ENCODE results near the gene MAPK11. TPM values are rescaled to one million over a fixed set of nuclear protein-coding genes. Genes with fewer than 3 reads are reported as not detected.

The MAPK11 gene
- 10 to 100 TPM; 16.6 to 27.1 TPM for total RNA-seq

DNA sequence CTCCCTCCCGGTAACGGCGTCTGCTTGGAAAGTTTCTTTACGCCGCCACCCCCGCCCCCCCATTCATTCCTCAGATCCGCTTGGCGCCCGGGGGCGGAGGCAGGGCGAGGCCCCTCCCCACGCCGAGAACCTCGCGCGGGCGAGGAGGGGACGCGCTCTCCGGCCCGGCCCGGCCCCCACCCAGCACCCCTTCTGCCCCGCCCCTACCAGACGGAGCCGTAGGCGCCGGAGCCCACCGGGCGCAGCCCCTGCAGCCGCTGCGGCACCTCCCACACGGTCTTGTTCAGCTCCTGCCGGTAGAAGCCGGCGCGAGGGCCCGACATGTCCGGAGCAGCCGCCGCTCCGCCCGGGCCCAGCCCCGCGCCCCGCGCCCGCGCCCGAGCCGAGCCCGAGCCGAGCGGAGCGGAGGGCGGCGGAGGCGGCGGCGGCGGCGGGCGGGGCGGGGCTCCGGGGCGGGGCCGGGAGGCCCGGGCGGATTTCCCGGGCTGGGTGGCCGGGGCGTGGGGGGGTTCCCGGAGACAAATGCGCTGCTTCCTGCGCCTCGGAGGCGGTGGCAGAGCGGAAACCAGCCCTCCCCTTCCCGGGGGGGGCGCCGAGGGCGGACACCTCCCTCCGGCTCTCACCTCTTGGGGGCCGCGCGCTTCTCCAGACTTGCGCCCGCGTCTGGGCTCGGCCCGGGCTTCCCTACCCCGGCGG is at the start of gene MAPK11:
TSS of gene MAPK11 (minus strand) at position 411 of the 696 bp plus-strand sequence. CDS start at position 323, 88 bp downstream.
- Mint-ChIP-seq H3K4me3 (peak within 1 kb of the TSS; percentile 83 to 84), H3K9me3 (no peaks in the 10 kb centered on the region), H3K36me3 (ENCODE audit: insufficient read depth in 2 of 2) (no peaks in the 10 kb centered on the region), H3K4me1 (ENCODE audit: low read depth) (peaks cover 15% of the 10 kb centered on the region), H3K27ac (no peak within 1 kb of the TSS), H3K27me3 (ENCODE audit: low read depth) (no peaks in the 10 kb centered on the region)
- ATAC-seq (replicated peaks in 1 of 2) (peak; percentile 65 to 70), DNase-seq (peak; percentile 76 to 82)

DNA sequence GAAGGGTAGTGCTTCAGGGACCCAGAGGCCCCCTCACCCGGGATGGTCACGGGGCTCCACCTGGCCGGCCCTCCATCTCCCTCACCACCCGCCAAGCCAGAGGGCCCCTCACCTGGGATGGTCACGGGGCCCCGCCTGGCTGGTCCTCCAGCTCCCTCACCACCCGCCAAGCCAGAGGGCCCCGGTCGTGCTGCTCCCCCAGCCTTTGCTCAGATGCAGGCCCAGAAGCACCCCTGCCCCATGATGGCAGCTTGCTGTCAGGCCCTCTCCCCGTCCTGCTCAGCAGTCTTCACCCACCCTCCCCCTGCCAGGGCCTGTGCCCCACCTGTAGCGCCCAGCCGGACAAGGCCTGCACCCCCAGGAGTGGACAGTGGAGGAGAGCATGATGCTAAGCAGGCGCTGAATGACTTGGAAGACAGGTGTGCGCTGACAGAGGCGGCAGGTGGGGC is 49.3 kb upstream of the MAPK11 start:
- no peaks in the 10 kb centered on the region for H3K9me3 Mint-ChIP-seq
- ATAC-seq (replicated peaks in 1 of 2) = no peak
- H3K4me3 Mint-ChIP-seq = no peak overlapping the region
- no peak for DNase-seq
- no peaks in the 10 kb centered on the region for H3K27me3 Mint-ChIP-seq (ENCODE audit: low read depth)
- H3K27ac Mint-ChIP-seq = no peak overlapping the region
- H3K4me1 Mint-ChIP-seq (ENCODE audit: low read depth) = peaks cover 7% of the 10 kb centered on the region
- no peaks in the 10 kb centered on the region for H3K36me3 Mint-ChIP-seq (ENCODE audit: insufficient read depth in 2 of 2)

- Mint-ChIP-seq H3K4me1 (ENCODE audit: low read depth) (peaks cover 14% of the 10 kb centered on the region), H3K36me3 (ENCODE audit: insufficient read depth in 2 of 2) (no peaks in the 10 kb centered on the region), H3K27me3 (ENCODE audit: low read depth) (no peaks in the 10 kb centered on the region), H3K9me3 (no peaks in the 10 kb centered on the region), H3K27ac (no peak overlapping the region), H3K4me3 (no peak overlapping the region)
- ATAC-seq (replicated peaks in 1 of 2) (no peak), DNase-seq (no peak)
Measured at GRCh38 chr22:50318698-50319411, 48.7 kb upstream of the MAPK11 start.

DNA sequence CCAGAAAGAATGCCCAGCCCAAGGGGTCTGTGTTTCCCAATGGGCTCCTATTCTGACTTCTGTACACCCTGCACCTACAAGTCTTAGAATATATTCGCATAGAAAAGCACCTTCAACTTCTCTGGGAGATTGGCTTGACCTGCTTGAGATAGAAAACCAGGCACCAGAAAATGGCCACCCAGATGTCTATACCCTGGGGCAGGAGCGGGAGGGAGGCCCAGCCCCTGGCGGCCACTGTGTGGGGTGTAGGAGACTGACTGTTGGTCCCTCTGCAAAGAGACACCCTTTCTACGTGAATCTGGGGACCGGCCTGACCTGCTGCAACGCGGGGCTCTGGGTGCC is 48.1 kb upstream of the MAPK11 start:
- DNase-seq (no peak), ATAC-seq (replicated peaks in 1 of 2) (no peak)
- Mint-ChIP-seq H3K27ac (no peak overlapping the region), H3K4me1 (ENCODE audit: low read depth) (peaks cover 17% of the 10 kb centered on the region), H3K9me3 (no peaks in the 10 kb centered on the region), H3K36me3 (ENCODE audit: insufficient read depth in 2 of 2) (no peaks in the 10 kb centered on the region), H3K27me3 (ENCODE audit: low read depth) (no peaks in the 10 kb centered on the region), H3K4me3 (no peak overlapping the region)

DNA sequence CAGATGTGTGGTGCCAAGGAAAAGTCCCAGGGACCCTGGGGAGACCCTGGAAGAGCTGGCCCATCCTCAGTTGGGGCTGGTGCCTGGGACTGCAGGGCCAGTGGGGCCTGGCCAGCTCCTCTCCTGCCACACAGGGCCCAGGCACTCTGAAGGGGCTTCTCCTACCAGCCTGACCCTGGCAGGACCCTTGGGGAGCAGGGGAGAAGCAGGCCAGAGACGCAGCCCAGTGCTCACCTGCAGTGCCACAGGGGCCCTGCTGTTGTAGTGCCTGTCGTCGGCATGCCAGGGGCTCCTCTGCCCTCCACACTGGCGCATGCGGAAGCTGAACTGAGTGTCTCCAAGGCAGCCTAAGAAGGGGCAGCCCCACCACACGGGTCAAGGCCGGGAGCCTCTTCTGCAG is 47.5 kb upstream of the MAPK11 start:
- ATAC-seq (replicated peaks in 1 of 2) (no peak), DNase-seq (no peak)
- Mint-ChIP-seq H3K4me3 (no peak overlapping the region), H3K36me3 (ENCODE audit: insufficient read depth in 2 of 2) (no peaks in the 10 kb centered on the region), H3K27ac (no peak overlapping the region), H3K4me1 (ENCODE audit: low read depth) (peaks cover 17% of the 10 kb centered on the region), H3K9me3 (no peaks in the 10 kb centered on the region), H3K27me3 (ENCODE audit: low read depth) (no peaks in the 10 kb centered on the region)

- H3K27ac Mint-ChIP-seq = no peak overlapping the region
- no peaks in the 10 kb centered on the region for H3K36me3 Mint-ChIP-seq (ENCODE audit: insufficient read depth in 2 of 2)
- H3K4me1 Mint-ChIP-seq (ENCODE audit: low read depth) = peaks cover 17% of the 10 kb centered on the region
- no peak for DNase-seq
- no peak for ATAC-seq (replicated peaks in 1 of 2)
- H3K9me3 Mint-ChIP-seq = no peaks in the 10 kb centered on the region
- no peak overlapping the region for H3K4me3 Mint-ChIP-seq
- H3K27me3 Mint-ChIP-seq (ENCODE audit: low read depth) = no peaks in the 10 kb centered on the region
Measured at GRCh38 chr22:50317178-50317577, 47.0 kb upstream of the MAPK11 start.

DNA sequence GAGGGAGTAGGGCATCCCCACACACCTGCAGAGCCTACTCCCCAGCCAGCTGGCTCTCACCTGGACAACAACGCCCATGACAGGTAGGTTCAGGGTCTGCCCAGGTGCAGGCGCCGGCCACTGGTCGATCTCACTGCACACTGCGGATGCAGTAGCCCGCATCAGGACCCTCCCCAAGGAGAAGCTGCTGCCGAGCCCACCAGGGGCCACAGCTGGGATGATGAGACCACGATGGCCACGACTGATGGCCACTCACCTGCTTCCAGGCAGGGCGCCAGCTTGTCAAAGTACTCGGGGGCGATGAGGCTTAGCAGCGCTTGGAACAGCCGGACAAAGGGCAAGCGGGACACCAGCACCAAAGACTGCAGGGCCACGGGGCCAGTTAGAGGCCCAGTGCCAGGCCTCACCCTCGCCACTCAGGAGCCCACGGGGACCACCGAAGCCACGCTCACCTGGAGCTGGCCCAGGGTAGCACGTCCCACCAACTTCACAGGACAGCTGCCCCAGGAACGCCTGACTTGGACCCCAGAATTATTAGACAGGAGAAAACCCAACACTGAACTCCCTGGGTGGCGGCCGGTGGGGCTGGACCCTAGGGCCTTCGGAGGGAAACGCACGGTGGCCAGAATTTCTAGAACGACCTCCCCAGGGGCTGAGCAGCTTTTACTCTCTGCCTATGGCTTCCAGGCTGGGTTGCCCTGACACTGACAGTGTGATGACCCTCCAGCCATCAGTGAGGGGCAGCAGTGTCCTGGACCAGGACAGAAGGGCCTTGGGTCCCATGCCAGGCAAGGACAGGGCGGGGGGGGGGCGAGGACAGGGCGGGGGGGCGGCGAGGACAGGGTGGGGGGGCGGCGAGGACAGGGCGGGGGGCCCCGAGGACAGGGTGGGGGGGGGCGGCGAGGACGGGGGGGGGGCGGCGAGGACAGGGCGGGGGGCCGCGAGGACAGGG is 46.2 kb upstream of the MAPK11 start:
- Mint-ChIP-seq H3K27ac (no peak overlapping the region), H3K4me3 (no peak overlapping the region), H3K27me3 (ENCODE audit: low read depth) (no peaks in the 10 kb centered on the region), H3K36me3 (ENCODE audit: insufficient read depth in 2 of 2) (no peaks in the 10 kb centered on the region), H3K9me3 (no peaks in the 10 kb centered on the region), H3K4me1 (ENCODE audit: low read depth) (peaks cover 17% of the 10 kb centered on the region)
- ATAC-seq (replicated peaks in 1 of 2) = no peak
- DNase-seq = no peak

GRCh38 chr22:50315289-50316113 is 45.3 kb upstream of the MAPK11 start:
- no peak for DNase-seq
- Mint-ChIP-seq H3K27ac (no peak overlapping the region), H3K4me3 (peak overlapping the region; percentile 59 to 90)

GRCh38 chr22:50314455-50315288 is 44.5 kb upstream of the MAPK11 start:
- peaks cover 17% of the 10 kb centered on the region for H3K4me1 Mint-ChIP-seq (ENCODE audit: low read depth)
- H3K36me3 Mint-ChIP-seq (ENCODE audit: insufficient read depth in 2 of 2) = no peaks in the 10 kb centered on the region
- H3K9me3 Mint-ChIP-seq = no peaks in the 10 kb centered on the region
- H3K27ac Mint-ChIP-seq = peak overlapping the region; percentile 11
- DNase-seq (peak; percentile 85), ATAC-seq (replicated peaks in 1 of 2) (peak; percentile 95 to 96)
- H3K4me3 Mint-ChIP-seq = peak overlapping the region; percentile 83 to 90
- H3K27me3 Mint-ChIP-seq (ENCODE audit: low read depth) = no peaks in the 10 kb centered on the region

More at GRCh38 chr22:50315289-50316113, 45.3 kb upstream of the MAPK11 start:
- Mint-ChIP-seq H3K36me3 (ENCODE audit: insufficient read depth in 2 of 2) (no peaks in the 10 kb centered on the region), H3K27me3 (ENCODE audit: low read depth) (no peaks in the 10 kb centered on the region), H3K4me1 (ENCODE audit: low read depth) (peaks cover 17% of the 10 kb centered on the region), H3K9me3 (no peaks in the 10 kb centered on the region)
- ATAC-seq (replicated peaks in 1 of 2) = no peak

DNA sequence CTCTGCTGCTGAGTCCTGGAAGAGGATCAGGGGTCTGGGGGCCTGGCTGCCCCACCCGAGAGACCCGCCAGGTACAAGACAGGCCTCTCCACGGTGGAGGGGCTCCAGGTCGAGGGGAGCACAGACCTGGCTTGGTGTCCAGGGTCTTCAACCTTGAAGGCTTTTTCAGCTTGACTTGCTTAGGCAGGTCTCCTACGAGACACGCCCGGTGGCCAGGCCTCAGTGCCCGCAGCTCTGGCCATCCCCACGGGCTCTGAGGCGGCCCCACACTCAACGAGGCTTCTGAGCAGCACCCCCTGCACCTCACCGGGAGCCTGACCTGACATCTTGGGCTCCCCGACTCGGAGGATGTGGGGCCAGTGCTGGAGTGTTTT is 43.9 kb upstream of the MAPK11 start:
- no peaks in the 10 kb centered on the region for H3K36me3 Mint-ChIP-seq (ENCODE audit: insufficient read depth in 2 of 2)
- ATAC-seq (replicated peaks in 1 of 2) = no peak
- peak overlapping the region; percentile 83 to 90 for H3K4me3 Mint-ChIP-seq
- peaks cover 17% of the 10 kb centered on the region for H3K4me1 Mint-ChIP-seq (ENCODE audit: low read depth)
- no peaks in the 10 kb centered on the region for H3K27me3 Mint-ChIP-seq (ENCODE audit: low read depth)
- peak overlapping the region; percentile 11 for H3K27ac Mint-ChIP-seq
- no peak for DNase-seq
- H3K9me3 Mint-ChIP-seq = no peaks in the 10 kb centered on the region

DNA sequence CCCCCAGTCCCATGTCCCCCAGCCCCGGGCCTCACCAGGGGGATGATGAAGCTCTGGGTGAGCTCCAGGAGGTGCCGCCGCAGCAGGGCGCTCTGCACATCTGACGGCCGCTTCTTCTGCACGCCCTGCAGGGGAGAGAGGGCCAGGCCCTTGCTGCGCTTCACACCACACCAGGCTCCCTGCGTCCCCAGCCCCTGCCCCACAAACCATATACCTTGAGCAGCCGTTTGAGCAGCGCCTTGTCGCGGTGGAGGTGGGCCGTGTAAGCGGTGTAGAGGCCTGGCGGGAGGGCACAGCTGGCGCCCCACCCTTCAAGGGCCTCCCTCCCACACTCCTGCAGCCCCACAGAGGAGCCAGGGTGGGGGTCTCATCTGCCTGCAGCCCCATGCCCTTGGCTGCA is 43.4 kb upstream of the MAPK11 start:
- Mint-ChIP-seq H3K27ac (no peak overlapping the region), H3K36me3 (ENCODE audit: insufficient read depth in 2 of 2) (no peaks in the 10 kb centered on the region), H3K27me3 (ENCODE audit: low read depth) (no peaks in the 10 kb centered on the region), H3K4me1 (ENCODE audit: low read depth) (peaks cover 17% of the 10 kb centered on the region), H3K9me3 (no peaks in the 10 kb centered on the region), H3K4me3 (peak overlapping the region; percentile 83 to 90)
- DNase-seq = no peak
- ATAC-seq (replicated peaks in 1 of 2) = no peak

DNA sequence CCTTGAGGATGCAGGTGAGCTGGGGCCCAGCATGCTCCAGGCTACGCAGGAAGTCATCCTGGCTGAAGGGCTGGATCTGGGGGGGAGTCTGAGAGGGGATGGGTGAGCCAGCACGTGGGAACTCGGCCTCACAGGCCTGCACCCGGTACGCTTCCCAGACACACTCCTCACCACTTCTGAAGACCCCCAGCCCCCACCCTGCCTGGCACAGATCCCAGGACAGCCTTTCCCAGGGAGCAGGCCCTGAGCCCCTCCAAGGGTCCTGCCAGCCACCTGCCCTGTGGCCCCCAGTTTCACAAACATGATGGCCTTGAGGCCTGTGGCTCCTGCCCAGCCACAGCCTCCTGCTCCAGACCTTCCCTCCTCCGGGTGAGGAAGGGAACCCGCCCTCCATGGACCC is 42.8 kb upstream of the MAPK11 start:
- Mint-ChIP-seq H3K9me3 (no peaks in the 10 kb centered on the region), H3K36me3 (ENCODE audit: insufficient read depth in 2 of 2) (no peaks in the 10 kb centered on the region), H3K27me3 (ENCODE audit: low read depth) (no peaks in the 10 kb centered on the region), H3K27ac (no peak overlapping the region), H3K4me1 (ENCODE audit: low read depth) (peaks cover 17% of the 10 kb centered on the region), H3K4me3 (no peak overlapping the region)
- no peak for ATAC-seq (replicated peaks in 1 of 2)
- no peak for DNase-seq
